Measurements from ENCODE around the gene ZNF444. TPM values are rescaled to one million over a fixed set of nuclear protein-coding genes. Genes with fewer than 3 reads are reported as not detected.

ZNF444 gene
- total and polyA plus RNA-seq, 2 of the 8 experiments (the other 6 are each of a cell fraction or from before 2014, with no cell fraction given), result 49.5 to 54.5 TPM

- TF ChIP-seq EZH2 (IDR thresholded peaks at IDR 0.05; ENCODE audit: low read depth, low read length, severe bottlenecking) (no peak), POU5F1 (IDR thresholded peaks at IDR 0.05; ENCODE audit: low read depth, low read length) (no peak), EGR1 (IDR thresholded peaks at IDR 0.05; ENCODE audit: borderline replicate concordance, low read depth, low read length) (no peak), POLR2AphosphoS5 (IDR thresholded peaks at IDR 0.05; ENCODE audit: low read depth, low read length) (no peak), KDM5A (IDR thresholded peaks at IDR 0.05; ENCODE audit: low read length) (no peak), RNF2 (IDR thresholded peaks at IDR 0.05; ENCODE audit: borderline replicate concordance, low read depth, low read length, missing control alignments, poor library complexity, severe bottlenecking) (no peak)
Measured at GRCh38 chr19:56161534-56161933, 20.4 kb downstream of the ZNF444 start (continued).

Measured in H1 (cell line).